ENCODE data around the gene AIM2. TPM values are rescaled to one million over a fixed set of nuclear protein-coding genes. Genes with fewer than 3 reads are reported as not detected.

AIM2 gene
- total and polyA plus RNA-seq, 2 of the 13 experiments (the other 11 are each of a cell fraction or from before 2014, with no cell fraction given), result not detected

GRCh38 chr1:159077120-159077961 lies 775 bp upstream of the AIM2 start:
- no peak for ATAC-seq
- no peak for FAIRE-seq

More at GRCh38 chr1:159077120-159077961, 775 bp upstream of the AIM2 start:
- H3K27ac ChIP-seq (ENCODE audit: extremely low read length, insufficient read depth, low read length), result no peak overlapping the region
- DNase-seq (ENCODE audit: low spot score), result no peak
- H2AFZ ChIP-seq (ENCODE audit: low read length), result no peak overlapping the region
- intact Hi-C loops (cut with micrococcal nuclease; ENCODE audit: unreplicated experiment) (no loop called here), in situ Hi-C loops (cut with HindIII; ENCODE audit: extremely low pct_ligation_motif_present, low pct_unique_long_range_greater_than_20kb) (no loop called here)
- H3K79me2 ChIP-seq (ENCODE audit: insufficient read depth, low read length), result no peaks in the 10 kb centered on the region
- POLR2A ChIA-PET, result no interaction called here
- CTCF ChIA-PET (ENCODE audit: low intra/inter-chr PET ratio, low total read pairs), result no interaction called here
- H3K36me3 ChIP-seq (replicated peaks in 1 of 2; ENCODE audit: control insufficient read depth in 1 of 2, insufficient read depth in 2 of 2, low read length in 2 of 2), result no peaks in the 10 kb centered on the region
- no peaks in the 10 kb centered on the region for H3K4me1 ChIP-seq (ENCODE audit: insufficient read depth, low read length)
- no peak overlapping the region for H3K4me2 ChIP-seq (ENCODE audit: low read depth, low read length)
- 41% methylated on average over 11 of the region's 12 CpGs for WGBS (ENCODE audit: low lambda C conversion rate)
- no peaks in the 10 kb centered on the region; a peak in 1 of 5 replicates for H3K27me3 ChIP-seq (ENCODE audit: control insufficient read depth in 1 of 2, insufficient read depth in 2 of 2, low read length in 2 of 2)
- no peak overlapping the region for H3K9ac ChIP-seq (ENCODE audit: insufficient read depth, low read depth, low read length)
- BruUV-seq (replicated peaks), result no TSS peak
- H3K4me3 ChIP-seq (replicated peaks in 1 of 3; ENCODE audit: insufficient read depth in 1 of 3, low read depth in 2 of 3, low read length in 3 of 3), result no peak overlapping the region
- TF ChIP-seq ZNF639 (CRISPR knock-in tag; conservative IDR thresholded peaks at IDR 0.05), result no peak
- no peak for TF ChIP-seq GATAD1 (CRISPR knock-in tag; IDR thresholded peaks at IDR 0.05)
- TF ChIP-seq GMEB2 (CRISPR knock-in tag; IDR thresholded peaks at IDR 0.05; ENCODE audit: low read depth), result no peak
- TF ChIP-seq ZFP91 (CRISPR knock-in tag; IDR thresholded peaks at IDR 0.05; ENCODE audit: borderline replicate concordance), result no peak
- TF ChIP-seq HCFC1 (IDR thresholded peaks at IDR 0.05; ENCODE audit: low read depth, low read length), result no peak
- no peak for TF ChIP-seq KLF13 (CRISPR knock-in tag; IDR thresholded peaks at IDR 0.05)
- no peak for TF ChIP-seq ZNF484 (CRISPR knock-in tag; IDR thresholded peaks at IDR 0.05; ENCODE audit: borderline replicate concordance, low read depth)
- TF ChIP-seq ZNF253 (CRISPR knock-in tag; IDR thresholded peaks at IDR 0.05; ENCODE audit: borderline replicate concordance), result no peak
- no peak for TF ChIP-seq DR1 (CRISPR knock-in tag; IDR thresholded peaks at IDR 0.05)
- no peak for TF ChIP-seq ZNF589 (CRISPR knock-in tag; conservative IDR thresholded peaks at IDR 0.05)
- TF ChIP-seq PLSCR1 (CRISPR knock-in tag; IDR thresholded peaks at IDR 0.05; ENCODE audit: borderline replicate concordance), result no peak
- TF ChIP-seq ZNF343 (CRISPR knock-in tag; IDR thresholded peaks at IDR 0.05), result no peak
- no peak for TF ChIP-seq U2AF1 (optimal IDR thresholded peaks at IDR 0.05; ENCODE audit: low read depth, low read length)
- TF ChIP-seq ZBTB7A (CRISPR knock-in tag; IDR thresholded peaks at IDR 0.05), result no peak
- no peak for TF ChIP-seq ZNF549 (CRISPR knock-in tag; IDR thresholded peaks at IDR 0.05)
- TF ChIP-seq SOX5 (CRISPR knock-in tag; IDR thresholded peaks at IDR 0.05; ENCODE audit: borderline replicate concordance), result no peak
- no peaks in the 10 kb centered on the region for H3K9me3 ChIP-seq (ENCODE audit: low read length)
- no peaks in the 10 kb centered on the region for H4K20me1 ChIP-seq (ENCODE audit: insufficient read depth, low read length)
